Lower leg skin (tissue), 4 donors: ENCODE measurements around the gene AP3D1. TPM values are rescaled to one million over a fixed set of nuclear protein-coding genes. Genes with fewer than 3 reads are reported as not detected.

Experiments used
- DNase-seq, 2 donors: peaks; one replicate each; pipeline ENCODE4 v3.0.0-alpha.2; 2019; ENCODE audit warnings: low spot score in 2 of 2
- H3K4me3 ChIP-seq: fragments of 200-600 bp; sonication (generic); 2 replicates; pipeline ENCODE4 v1.5.1; 2017; ENCODE audit warnings: mild to moderate bottlenecking, low read depth; ENCODE audit not compliant: poor library complexity, severe bottlenecking
- POLR2A ChIP-seq, 2 donors: fragments of 450-650 bp; IDR thresholded peaks; one replicate each; pipeline ENCODE4 v1.6.1; 2016 to 2017; ENCODE audit warnings: antibody characterized with exemption in 2 of 2, mild to moderate bottlenecking in 1 of 2, moderate library complexity in 1 of 2
- WGBS, 2 donors: methylation state at CpG; one replicate each; pipeline ENCODE4 v1.1.5; 2018; 5-methylcytosine and 5-hydroxymethylcytosine counted together
- intact Hi-C: fragments of 100-400 bp; cut with DNase I; formaldehyde crosslinking; loops from one replicate; pipeline ENCODE4 v1.15.0; 2023; ENCODE audit warnings: low total_unique reads
- total RNA-seq, 4 donors: library from RNA; depleted of rRNA; stranded (reverse); fragments of >200 nt; gene quantifications; one replicate each; pipeline ENCODE4 v1.1.0, GENCODE V29; 2016
- TF ChIP-seq, protein P1 (sequence below), 3 donors: fragments of 450-650 bp; IDR thresholded peaks; one replicate each; pipeline ENCODE4 v1.5.1; 2016; ENCODE audit warnings: antibody characterized with exemption in 3 of 3, mild to moderate bottlenecking in 3 of 3, moderate library complexity in 2 of 3

Gene AP3D1
- total RNA-seq, 4 donors from 2014 or later = 46.5 to 84.7 (median 71.8) TPM

DNA sequence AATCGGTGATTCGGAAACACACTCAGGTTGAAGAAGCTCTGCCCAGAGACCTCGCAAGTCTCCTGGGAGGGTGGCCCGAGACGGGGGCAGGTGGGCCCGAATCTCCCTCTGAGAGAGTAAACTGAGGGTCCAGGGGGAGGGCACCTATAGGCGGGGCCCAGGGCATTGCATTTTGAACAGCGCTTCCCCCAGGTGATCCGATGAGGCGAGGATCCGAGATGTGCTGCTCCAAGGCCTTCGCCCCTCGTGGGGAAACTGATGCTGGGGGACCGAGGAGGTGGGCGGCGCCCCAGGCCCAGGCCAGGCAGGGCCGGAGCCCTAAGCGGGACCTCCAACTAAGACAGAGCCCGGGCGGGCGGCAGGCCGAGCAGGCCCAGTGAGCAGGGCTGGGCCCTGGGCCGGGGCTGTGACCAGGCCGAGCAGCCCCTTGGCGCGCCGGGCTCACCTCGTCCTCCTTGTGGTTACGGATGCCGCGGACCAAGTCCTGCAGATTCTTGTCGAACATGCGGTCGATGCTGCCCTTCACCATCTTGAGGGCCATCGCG is 500 bp downstream of the AP3D1 start:
- DNase-seq = no peak
- intact Hi-C loops = loop anchor here (10.0 kb wide), 1 partner anchor 124 kb away; no protein-coding TSS in a partner anchor
- TF ChIP-seq, protein P1, sequence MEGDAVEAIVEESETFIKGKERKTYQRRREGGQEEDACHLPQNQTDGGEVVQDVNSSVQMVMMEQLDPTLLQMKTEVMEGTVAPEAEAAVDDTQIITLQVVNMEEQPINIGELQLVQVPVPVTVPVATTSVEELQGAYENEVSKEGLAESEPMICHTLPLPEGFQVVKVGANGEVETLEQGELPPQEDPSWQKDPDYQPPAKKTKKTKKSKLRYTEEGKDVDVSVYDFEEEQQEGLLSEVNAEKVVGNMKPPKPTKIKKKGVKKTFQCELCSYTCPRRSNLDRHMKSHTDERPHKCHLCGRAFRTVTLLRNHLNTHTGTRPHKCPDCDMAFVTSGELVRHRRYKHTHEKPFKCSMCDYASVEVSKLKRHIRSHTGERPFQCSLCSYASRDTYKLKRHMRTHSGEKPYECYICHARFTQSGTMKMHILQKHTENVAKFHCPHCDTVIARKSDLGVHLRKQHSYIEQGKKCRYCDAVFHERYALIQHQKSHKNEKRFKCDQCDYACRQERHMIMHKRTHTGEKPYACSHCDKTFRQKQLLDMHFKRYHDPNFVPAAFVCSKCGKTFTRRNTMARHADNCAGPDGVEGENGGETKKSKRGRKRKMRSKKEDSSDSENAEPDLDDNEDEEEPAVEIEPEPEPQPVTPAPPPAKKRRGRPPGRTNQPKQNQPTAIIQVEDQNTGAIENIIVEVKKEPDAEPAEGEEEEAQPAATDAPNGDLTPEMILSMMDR (IDR thresholded peaks at IDR 0.05) = no peak
- no peak for TF ChIP-seq POLR2A (IDR thresholded peaks at IDR 0.05)
- peak overlapping the region; percentile 93 for H3K4me3 ChIP-seq
- 0 to 1% methylated on average over 25 to 29 of the region's 36 CpGs for WGBS, 2 donors

DNA sequence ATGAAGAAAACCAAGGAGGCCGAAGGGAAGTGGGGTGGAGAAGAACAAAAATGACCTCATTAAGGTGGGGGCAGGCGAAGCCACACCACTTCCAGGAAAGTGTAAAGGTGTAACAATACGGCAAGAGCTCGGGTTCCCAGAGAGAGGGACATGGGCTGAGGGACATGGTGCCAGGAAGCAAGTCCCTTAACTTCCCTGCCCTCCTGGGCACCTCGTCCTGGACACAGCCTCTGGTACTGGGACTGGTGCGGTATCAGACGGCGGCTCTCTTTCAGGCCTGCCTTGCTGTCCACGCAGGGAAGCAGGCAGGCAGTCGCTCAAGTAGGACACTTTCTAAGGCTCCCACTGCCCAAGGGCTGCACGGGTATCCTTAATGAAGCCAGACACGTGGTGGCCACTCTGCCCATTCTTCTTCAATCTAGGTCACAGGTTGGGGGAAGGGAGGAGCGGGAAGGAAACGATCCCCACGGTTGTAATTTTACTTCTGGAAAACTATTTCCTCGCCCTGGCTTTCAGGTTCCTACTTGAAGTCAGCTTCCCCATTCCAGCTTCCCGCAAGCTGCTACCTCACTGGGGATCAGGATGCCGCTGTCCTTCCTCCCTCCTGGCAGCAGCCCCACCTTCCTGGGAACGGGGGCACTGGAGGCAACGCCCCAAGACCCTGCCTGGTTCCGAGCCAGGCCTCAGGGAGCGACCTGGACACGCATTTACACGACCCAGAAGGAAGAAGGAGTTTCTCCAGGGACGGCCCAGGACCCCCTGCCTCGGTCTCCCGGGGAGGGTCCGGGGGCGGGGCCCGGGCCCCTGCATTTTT is 1.2 kb downstream of the AP3D1 start:
- peak overlapping the region; percentile 93 for H3K4me3 ChIP-seq
- TF ChIP-seq POLR2A (IDR thresholded peaks at IDR 0.05) = no peak
- TF ChIP-seq, protein P1 (IDR thresholded peaks at IDR 0.05) = no peak
- WGBS, 2 donors = 11 to 13% methylated on average over 30 of the region's 30 CpGs
- intact Hi-C loops = loop anchor here (10.0 kb wide), 2 partner anchors 125 to 255 kb away; no protein-coding TSS in a partner anchor
- no peak for DNase-seq

DNA sequence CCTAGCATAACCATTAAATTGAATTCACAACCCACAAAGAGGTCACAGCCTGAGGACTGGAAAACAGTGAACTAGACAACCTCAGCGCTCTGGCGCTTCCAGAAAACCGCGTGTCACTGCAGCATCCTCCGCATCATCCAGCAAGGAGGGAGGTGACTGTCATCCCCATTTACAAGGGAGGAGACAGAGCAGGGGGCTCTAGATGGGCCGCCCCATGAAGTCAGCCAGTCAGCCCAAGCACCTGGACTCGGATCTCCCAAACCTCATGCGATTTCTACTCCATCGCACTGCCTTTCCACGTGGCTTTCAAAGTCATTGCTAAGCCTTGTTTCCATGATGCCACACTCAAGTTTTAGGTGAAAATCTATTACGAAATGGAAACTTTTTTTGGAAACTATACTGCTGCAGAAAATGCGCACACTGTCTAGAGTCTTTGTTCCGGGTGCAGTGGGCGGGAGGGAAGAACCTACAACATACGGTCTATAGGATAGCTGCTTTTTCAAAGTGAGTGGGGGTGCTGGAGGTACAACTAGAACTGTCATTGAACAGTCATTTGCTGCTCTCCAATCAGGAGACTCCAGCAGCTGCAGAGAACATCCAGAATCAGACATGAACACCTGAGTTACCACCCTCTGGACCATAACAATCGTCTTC is 2.8 kb downstream of the AP3D1 start:
- no peak for TF ChIP-seq POLR2A (IDR thresholded peaks at IDR 0.05)
- TF ChIP-seq, protein P1 (IDR thresholded peaks at IDR 0.05) = no peak
- 71 to 79% methylated on average over 16 of the region's 16 CpGs for WGBS, 2 donors
- no peak for DNase-seq
- intact Hi-C loops = loop anchor here (10.0 kb wide), 1 partner anchor 256 kb away; no protein-coding TSS in a partner anchor
- H3K4me3 ChIP-seq = no peak overlapping the region

DNA sequence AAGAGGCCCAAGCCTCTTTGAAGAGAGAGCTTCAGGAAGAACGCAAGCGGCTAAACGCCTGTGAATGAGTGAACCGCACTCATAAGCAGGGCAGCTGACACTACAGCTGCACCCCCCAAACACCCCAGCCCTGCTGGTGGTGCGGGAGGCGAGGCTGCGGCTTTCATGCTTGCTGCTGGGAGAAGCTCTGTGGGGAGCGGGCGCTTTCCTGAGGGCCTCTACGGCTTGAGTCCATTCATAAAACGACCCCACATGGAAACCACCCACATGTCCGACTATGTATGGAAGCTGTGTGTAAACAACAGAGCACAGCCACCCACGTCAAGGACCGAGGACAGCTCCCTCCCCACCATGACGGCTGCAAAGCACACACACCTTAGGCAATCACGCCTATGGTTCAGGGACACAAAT is 5.5 kb downstream of the AP3D1 start:
- TF ChIP-seq, protein P1 (IDR thresholded peaks at IDR 0.05) = no peak
- TF ChIP-seq POLR2A (IDR thresholded peaks at IDR 0.05) = no peak
- no peak overlapping the region for H3K4me3 ChIP-seq
- no peak for DNase-seq
- WGBS, 2 donors = 75% methylated on average over 16 of the region's 16 CpGs
- intact Hi-C loops = loop anchor here (10.0 kb wide), 1 partner anchor 259 kb away; no protein-coding TSS in a partner anchor

- intact Hi-C loops = loop anchor here (10.0 kb wide), 1 partner anchor 261 kb away; no protein-coding TSS in a partner anchor
- H3K4me3 ChIP-seq = no peak overlapping the region
- WGBS, 2 donors = 94 to 96% methylated on average over 14 to 15 of the region's 15 CpGs
- DNase-seq = no peak
- TF ChIP-seq POLR2A (IDR thresholded peaks at IDR 0.05) = no peak
These were observed 7.2 kb downstream of the AP3D1 start for GRCh38 chr19:2144190-2144589.
